NOMO-1 treated with dmso at 0.1 percent for 144 hours (cell line): ENCODE data around the gene THNSL1.
"Not testable (repeated sequence)": the region's sequence is repeated elsewhere in the genome, so short reads cannot be mapped to it uniquely, and the experiment has no call there.

Experiments used
- DNase-seq: peaks from one replicate; lab custom pipeline; 2025; ENCODE audit not compliant: unreplicated experiment; lab: John Stamatoyannopoulos, UW

The THNSL1 gene

GRCh38 chr10:25016376-25017153 lies at the start of gene THNSL1:
Gene THNSL1, plus strand, starts transcription at chr10:25016612. Its CDS starts 6,612 bp downstream, at chr10:25023224.
- DNase-seq = peak; percentile 97

DNA sequence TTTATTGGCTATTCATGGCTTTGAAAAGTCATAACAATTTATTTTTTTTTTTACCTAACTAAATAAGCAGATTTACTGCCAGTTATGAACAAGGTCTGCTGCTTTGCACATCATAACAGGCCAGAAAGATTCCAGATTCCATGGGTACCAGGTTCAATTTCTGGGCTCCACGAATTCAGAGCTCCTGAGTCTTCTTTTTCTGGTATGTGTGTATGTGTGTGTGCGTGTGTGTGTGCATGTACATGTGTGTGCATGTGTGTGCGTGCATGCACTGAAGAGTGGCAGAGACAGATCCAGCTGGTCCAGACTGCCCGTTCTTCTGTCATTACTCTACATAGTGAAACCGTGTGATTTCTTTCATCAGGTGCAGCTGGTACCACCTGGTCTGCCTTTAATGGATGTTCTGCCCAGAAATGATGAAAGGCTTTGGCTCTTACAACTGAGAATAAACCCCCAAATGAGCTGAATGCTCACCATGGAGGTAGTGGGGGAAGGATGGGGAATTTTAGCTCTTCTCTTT lies 49.4 kb upstream of the THNSL1 start:
- DNase-seq = no peak

DNA sequence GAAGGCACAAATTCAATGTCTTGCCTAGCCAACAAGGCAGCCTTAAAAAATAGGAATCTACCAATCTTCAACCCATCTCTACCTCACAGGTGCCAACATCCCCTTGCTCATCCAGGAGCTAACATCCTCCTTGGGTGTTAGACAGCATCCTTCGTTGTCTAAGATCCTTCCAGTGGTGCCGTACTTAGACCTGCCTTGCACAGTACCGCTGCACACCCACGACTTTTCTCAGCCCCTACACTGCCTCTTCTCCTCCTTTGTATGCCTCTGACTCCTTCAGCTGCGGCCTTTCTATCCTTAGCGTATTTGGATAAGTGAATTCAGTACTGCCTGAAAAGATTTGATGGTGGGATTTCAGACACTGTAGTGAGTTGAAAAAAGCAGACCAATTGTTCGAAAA lies 48.1 kb upstream of the THNSL1 start:
- DNase-seq = no peak

GRCh38 chr10:24968951-24969350 lies 47.5 kb upstream of the THNSL1 start:
- not testable (repeated sequence) for DNase-seq

DNA sequence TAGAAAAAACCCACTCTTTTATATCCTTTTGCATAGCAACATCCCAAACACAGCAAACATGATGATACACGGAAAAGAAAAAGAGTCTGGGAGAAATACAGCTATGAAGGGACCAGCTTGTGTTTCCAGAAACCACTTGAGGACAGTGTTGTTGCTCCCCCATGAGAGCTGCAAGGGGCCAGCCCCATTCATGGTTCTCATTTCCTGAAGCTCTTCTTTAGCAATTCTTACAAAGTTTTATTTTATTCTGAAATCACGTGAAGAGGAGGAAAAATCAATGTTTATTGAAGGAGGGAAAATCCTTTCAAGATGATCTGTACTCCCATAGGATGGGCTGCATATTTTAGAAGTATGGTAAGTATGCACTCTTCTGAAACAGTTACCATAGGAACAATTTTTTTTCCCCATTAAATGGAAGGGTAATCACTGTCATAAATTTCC lies 46.6 kb upstream of the THNSL1 start:
- DNase-seq = no peak

DNA sequence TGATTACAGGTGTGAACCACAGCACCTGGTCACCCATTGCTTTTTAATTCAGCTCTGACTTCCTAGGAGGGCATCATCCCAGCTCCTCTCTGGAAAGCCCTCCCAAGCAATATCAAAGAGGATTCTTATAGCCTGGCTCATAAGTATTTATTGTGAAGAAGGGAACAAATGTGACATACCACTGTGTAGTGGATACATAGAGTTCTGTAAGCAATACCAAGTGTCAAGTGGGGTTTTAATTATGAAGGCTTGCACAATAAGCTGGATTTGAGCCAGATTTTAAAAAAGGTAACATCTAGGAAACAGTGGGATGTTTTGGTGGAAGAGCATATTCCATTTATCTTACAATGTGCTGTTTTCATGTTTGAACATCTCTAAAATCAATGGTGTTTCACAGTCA lies 45.0 kb upstream of the THNSL1 start:
- no peak for DNase-seq

- no peak for DNase-seq
Observed at GRCh38 chr10:24973163-24973562, 43.2 kb upstream of the THNSL1 start.

DNA sequence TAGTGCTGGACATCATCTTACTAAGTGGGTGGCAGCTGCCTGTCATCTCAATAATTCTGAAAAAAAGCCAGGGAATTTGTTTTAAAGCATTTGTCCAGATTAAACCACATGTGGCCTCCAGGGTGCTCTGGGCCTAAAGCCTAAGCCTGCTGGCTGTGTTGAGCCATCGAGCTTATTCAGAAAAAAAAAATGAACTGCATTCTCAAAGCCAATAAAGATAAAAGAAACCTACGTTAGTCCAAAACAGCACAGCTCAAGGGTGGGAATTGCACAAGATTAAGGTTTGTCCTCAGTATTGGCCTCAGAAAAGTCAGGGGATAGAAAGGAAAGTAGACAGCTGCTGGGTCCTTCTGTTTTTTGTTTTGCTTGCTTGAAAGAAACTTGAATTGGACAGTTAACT lies 41.4 kb upstream of the THNSL1 start:
- no peak for DNase-seq

- DNase-seq = no peak
Observed at GRCh38 chr10:24979685-24980084, 36.7 kb upstream of the THNSL1 start.

DNA sequence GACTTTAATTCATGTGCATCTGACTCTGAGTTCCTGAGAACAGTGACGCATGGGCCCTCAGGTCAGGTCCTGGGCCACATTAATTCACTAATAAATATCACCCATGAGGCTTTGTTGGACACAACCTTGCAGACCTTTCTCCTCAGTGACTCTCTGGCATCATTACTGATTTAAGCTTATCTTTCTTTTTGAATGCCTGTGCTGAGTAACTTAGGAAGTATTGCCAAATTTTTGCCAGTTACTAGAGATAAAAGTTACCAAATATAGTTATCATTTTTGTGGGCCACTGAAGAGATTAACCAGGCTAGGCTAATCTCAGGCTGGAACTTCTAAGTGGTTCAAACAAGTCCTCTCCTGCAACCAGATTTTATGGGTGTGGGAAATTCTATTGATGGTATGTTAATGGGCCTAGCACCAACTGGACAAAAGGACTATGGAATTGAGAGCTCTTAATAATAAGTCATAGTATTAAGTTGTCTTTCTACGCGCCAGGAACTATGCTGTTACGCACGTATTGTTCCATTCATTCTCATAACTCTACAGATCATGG lies 35.2 kb upstream of the THNSL1 start:
- no peak for DNase-seq

GRCh38 chr10:24982319-24983112 lies 33.9 kb upstream of the THNSL1 start:
- no peak for DNase-seq

DNA sequence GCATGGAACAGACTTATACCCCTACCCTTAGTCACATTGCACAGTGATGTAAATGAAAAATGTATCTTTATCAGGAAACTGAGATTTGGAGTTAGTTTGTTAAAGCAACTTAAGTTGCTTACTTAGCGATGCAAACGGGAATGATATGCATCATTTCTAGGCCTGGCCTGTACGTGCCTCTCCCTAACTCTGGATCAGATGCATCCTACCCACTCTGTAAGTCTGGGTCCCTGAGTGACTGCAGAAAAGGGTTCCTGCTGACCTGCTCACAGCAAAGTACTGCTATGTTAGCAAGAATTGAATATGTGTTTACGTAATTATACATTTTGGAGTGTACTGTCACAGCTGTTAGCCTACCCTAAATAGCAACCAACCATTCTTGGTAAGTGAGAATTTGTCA lies 33.3 kb upstream of the THNSL1 start:
- DNase-seq = no peak

GRCh38 chr10:24983946-24984345 lies 32.5 kb upstream of the THNSL1 start:
- DNase-seq = no peak

DNA sequence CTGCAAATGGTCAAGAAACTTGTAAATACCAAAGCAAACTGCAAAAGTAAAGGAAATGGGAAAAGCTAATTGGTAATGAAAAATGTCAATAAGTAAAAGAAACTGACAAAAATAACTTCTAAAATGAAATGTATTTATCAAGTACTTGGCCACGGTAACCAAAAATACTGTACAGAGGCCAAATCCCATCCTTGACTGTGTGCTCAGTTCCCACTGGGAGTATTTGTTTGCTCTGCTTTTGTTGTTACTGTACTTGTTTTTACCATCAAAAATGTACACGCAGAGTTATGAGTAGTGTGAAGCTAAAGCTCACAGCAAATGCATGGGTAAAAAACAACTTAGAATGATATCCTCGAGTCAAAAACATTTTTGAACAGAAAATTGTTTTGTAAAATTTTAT lies 31.5 kb upstream of the THNSL1 start:
- no peak for DNase-seq

DNA sequence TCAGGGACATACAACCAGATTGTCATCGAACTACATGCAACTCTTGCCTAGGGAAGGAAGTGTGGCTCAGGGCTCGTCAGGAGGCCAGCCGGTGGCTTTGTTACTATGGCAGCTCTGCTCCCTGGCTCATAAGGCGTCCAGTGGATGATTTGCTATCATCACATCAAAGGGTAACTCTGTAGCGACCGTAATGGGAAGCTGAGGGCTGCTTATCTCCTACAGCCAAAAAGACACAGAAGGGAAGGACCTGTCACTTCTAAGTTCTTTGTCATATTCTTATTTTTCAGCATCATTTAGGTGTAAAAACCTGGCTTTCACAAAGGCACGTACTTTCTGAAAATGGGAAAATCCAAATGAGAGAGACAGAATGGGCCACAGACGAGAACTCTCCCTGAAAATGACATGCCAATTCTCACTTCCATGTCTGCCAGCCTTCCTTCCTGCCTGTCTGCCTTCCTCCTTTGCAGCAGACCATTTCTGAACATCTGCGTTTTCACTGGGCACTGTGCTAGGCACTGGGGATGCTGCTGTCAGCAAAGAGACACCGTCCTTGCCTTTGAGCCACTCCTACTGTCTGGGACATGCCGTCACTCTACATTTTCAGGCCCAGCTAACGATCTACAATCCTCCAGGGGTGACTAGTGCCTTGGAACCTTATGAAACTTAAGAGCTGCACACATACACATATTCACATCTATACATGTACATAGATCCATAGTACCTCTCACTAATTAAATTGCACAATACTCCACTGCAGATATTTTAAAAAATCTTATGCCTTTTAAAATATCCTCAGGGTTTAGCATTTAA lies 27.4 kb upstream of the THNSL1 start:
- no peak for DNase-seq

- no peak for DNase-seq
Observed at GRCh38 chr10:24989867-24990266, 26.5 kb upstream of the THNSL1 start.

- no peak for DNase-seq
Observed at GRCh38 chr10:24991298-24991697, 25.1 kb upstream of the THNSL1 start.

DNA sequence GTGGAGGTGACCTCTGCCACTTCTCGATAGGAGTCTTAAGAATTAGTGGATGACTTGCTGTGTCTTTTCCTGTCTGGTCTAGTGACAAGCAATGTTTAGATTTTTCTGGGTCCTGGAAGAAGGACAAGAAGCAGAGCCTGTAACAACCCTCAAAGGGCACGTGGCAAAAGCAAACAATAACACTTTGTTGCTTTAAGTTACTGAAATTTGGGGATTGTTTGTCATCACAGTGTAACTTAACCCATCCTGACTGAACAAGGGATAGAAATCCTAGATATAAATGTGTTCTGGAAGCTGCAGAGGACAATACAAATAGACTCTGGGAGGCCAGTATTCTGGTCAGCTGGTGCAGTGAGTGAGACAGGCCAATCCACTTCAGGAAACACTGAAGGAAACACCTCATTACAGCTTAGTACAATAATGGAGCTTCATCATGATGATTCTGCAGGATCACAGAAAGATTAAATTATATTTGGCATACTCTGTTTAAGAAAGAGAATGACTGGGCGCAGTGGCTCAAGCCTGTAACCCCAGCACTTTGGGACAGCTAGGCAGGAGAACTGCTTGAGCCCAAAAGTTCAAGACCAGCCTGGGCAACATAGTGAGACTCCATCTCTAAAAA lies 23.8 kb upstream of the THNSL1 start:
- no peak for DNase-seq

- DNase-seq = no peak
Observed at GRCh38 chr10:24993237-24993958, 23.0 kb upstream of the THNSL1 start.

- DNase-seq = no peak
Observed at GRCh38 chr10:24995072-24995471, 21.3 kb upstream of the THNSL1 start.
